Amniotic epithelial cell (primary cell): Measurements from ENCODE around the gene ALPG.
"Not testable (repeated sequence)": the region's sequence is repeated elsewhere in the genome, so short reads cannot be mapped to it uniquely, and the experiment has no call there.

Source experiments
- DNase-seq: peaks from one replicate; pipeline ENCODE4 v3.0.0-alpha.2; 2010; ENCODE audit warnings: low read depth

Gene ALPG

GRCh38 chr2:232406556-232407310 is at the start of gene ALPG:
TSS of gene ALPG (plus strand) at chr2:232406844. CDS start at chr2:232406895, 51 bp downstream.
- DNase-seq: no peak

GRCh38 chr2:232361646-232362045 is 45.0 kb upstream of the ALPG start:
- DNase-seq: no peak

- DNase-seq: no peak
Observed at GRCh38 chr2:232362174-232362900, 44.3 kb upstream of the ALPG start.

GRCh38 chr2:232363064-232363783 is 43.4 kb upstream of the ALPG start:
- not testable (repeated sequence) for DNase-seq

GRCh38 chr2:232363784-232364615 is 42.6 kb upstream of the ALPG start:
- peak; percentile 60 for DNase-seq

- DNase-seq: not testable (repeated sequence)
Observed at GRCh38 chr2:232364806-232365594, 41.6 kb upstream of the ALPG start.

GRCh38 chr2:232365621-232366321 is 40.9 kb upstream of the ALPG start:
- DNase-seq: peak; percentile 94

GRCh38 chr2:232366461-232366860 is 40.2 kb upstream of the ALPG start:
- not testable (repeated sequence) for DNase-seq

- no peak for DNase-seq
Observed at GRCh38 chr2:232367016-232367415, 39.6 kb upstream of the ALPG start.

- no peak for DNase-seq
Observed at GRCh38 chr2:232367591-232368233, 38.9 kb upstream of the ALPG start.

GRCh38 chr2:232368311-232368731 is 38.3 kb upstream of the ALPG start:
- DNase-seq: peak; percentile 57

GRCh38 chr2:232369126-232369951 is 37.3 kb upstream of the ALPG start:
- no peak for DNase-seq

GRCh38 chr2:232370007-232370406 is 36.6 kb upstream of the ALPG start:
- DNase-seq: not testable (repeated sequence)

- DNase-seq: peak; percentile 87
Observed at GRCh38 chr2:232372231-232373208, 34.1 kb upstream of the ALPG start.

- DNase-seq: no peak
Observed at GRCh38 chr2:232374356-232374755, 32.3 kb upstream of the ALPG start.

- DNase-seq: no peak
Observed at GRCh38 chr2:232375164-232375563, 31.5 kb upstream of the ALPG start.

- DNase-seq: no peak
Observed at GRCh38 chr2:232376260-232376659, 30.4 kb upstream of the ALPG start.

- no peak for DNase-seq
Observed at GRCh38 chr2:232376713-232377112, 29.9 kb upstream of the ALPG start.
